Measurements from ENCODE around the gene CD160.
"Not testable (repeated sequence)": the region's sequence is repeated elsewhere in the genome, so short reads cannot be mapped to it uniquely, and the experiment has no call there.

Gene CD160, protein sequence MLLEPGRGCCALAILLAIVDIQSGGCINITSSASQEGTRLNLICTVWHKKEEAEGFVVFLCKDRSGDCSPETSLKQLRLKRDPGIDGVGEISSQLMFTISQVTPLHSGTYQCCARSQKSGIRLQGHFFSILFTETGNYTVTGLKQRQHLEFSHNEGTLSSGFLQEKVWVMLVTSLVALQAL

DNA sequence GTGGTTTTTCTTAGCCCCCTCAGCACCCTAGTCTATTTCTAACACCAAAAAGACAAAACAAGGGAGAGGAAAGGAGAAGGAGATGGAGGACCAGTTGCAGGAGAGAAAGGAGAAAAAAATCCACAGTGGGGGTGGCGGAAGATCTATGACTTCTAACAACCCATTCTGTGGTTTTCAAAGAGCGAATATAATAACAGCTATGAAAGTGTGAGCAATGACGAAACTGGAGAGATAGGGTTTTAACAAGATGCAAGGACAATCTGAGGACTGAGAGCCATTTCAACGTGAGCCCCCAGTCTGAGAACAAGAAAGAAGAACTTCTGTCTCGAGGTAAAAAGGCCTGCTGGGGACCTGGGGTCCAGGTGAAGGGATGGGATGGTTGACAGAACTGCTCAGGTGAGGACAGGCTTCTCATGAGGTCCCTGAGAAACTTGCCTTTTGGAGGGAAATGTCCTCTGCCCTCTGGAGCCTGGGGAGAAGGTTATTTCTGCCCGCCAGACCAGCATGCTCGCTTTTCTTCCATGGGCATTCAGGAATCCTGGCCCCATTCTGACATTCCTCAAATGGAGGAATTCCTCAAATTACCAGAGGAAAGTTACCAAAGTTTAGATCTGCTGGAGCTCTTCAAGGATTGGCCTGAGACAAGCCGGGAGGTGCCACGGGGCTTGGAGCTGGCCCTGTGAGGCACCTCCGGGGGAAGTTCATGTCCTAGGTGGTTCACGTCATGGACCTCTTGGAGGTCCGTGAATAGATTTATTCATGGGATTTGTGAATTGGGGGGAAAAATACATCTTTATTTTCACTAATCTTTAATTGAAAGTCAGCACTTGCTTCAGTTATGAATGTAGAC lies at the start of gene CD160:
Gene CD160 (plus strand): TSS at position 270 of the 850 bp plus-strand sequence. CDS start 8,829 bp downstream, outside the sequence.
- in situ Hi-C loops (cut with MboI; ENCODE audit: low sequenced_read_pairs) = no loop called here

DNA sequence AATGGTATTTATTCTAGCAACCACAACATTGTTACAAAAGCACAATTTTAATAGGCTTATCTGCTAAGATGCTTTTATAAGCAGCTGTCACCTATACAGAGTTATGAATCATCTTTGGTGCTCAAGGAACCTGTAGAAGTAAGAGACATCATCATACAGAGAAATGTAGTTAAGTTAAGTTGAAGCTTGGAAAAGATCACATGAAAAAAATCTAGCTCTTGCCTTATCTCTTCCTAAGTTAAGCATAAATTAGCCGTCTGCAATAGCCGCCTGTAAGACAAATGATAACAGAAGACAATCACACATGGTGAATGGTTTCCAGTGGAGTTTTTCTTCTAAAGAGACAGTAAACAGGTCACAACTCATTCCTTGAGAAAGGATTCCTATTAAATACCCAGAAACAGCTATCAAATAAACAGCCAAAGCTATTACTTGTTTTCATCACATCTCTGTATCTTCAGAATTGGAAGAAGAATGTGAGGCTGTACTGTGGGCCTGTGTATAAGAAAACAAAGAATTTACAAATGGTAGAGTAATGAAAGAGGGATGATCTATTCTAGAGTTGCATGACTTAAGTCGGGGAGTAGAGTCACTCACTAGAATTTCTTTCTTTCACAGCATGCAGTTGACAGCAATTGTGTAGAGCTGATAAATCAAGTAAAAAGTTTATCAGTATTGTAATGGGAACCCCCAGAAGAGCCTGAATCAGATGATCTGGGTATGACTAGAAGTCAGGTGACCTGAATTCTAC lies 48.1 kb upstream of the CD160 start:
- in situ Hi-C loops (cut with MboI; ENCODE audit: low sequenced_read_pairs) = not testable (repeated sequence)

DNA sequence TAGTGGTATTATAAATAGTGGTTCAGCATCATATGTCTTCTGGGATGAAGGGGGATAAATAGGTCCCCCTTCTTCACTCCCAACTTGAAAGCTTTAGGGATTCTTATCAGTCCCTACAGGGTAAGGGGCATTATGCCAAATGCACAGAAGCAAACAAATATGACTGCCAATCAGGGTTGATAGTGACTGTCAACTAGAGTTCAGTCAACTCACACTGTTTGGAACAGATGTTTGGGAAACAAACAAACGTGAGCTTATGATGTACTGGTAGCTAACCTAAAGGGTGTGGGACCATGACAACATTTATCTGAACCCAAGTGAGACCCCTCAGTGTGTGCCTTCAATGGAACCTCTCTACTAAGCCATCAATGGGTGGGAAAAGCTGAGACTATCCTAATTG lies 46.1 kb upstream of the CD160 start:
- in situ Hi-C loops (cut with MboI; ENCODE audit: low sequenced_read_pairs) = not testable (repeated sequence)

DNA sequence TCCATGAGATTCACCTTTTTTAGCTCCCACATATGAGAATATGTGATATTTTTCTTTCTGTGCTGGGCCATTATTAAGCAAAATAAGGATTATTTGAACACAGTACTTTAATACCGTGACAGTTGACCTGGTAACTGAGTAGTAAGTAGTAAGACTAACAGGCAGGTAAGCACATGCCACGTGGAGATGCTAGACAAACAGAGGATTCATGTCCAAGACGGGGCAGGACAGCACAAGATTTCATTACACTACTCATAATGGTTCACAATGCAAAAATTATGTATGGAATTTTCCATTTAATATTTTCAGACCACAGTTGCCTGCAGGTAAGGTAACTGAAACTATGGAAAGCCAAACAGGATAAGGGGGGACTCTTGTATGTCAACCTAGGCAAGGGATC lies 34.4 kb upstream of the CD160 start:
- in situ Hi-C loops (cut with MboI; ENCODE audit: low sequenced_read_pairs) = not testable (repeated sequence)

DNA sequence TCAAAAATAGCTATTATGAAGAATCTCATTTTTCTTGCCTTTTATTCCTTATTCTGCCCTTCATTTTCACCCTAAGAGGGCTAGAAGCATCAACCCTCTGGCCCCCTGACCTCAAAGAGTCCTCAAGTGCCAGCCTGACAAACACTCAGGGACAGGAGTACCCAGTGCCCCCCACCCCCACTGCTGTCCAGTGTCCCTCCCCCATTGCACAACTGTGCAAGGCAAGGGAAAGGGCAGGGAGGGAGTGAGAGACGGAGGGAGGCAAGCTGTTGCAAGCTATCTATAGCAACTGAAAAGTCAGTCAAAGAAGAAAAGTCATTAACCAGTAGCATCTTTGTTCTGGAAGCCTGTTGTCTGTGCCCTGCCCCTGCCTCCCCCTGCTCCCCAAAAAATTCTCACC lies 33.2 kb upstream of the CD160 start:
- in situ Hi-C loops (cut with MboI; ENCODE audit: low sequenced_read_pairs) = not testable (repeated sequence)

DNA sequence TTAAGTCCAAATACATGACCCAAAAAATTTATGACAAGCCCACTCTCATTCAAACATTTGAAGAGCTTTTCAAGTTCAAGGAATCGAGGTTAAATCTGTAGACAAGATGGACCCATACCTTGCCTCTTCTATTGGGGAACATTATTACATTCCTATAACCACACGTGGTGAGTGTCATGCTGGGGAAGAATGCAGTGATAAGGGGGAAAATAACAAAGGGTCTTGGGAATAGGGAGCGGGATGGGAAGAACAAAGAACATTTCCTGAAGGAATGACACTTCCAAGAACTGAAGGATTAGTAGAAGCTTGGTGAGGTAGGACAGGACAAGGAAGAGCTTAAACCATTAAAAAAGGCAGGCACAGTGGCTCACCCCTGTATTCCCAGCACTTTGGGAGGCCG lies 31.0 kb upstream of the CD160 start:
- in situ Hi-C loops (cut with MboI; ENCODE audit: low sequenced_read_pairs) = no loop called here

DNA sequence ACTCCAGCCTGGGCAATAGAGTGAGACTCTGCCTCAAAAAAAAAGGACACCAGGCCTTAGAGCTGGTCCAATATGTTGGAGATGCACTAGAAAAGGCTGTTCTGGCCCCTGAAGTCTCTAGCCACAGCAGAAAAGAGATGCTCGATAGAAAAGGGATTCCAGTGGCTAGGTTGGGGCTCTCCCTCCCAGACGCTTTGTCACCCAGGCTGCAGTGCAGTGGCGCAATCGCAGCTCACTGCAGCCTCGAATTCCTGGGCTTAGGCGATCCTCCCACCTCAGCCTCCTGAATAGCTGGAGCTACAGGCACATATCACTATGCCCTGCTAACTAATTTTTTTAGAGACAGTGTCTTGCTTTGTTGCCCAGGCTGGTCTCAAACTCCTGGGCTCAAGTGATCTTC lies 30.4 kb upstream of the CD160 start:
- in situ Hi-C loops (cut with MboI; ENCODE audit: low sequenced_read_pairs) = no loop called here

DNA sequence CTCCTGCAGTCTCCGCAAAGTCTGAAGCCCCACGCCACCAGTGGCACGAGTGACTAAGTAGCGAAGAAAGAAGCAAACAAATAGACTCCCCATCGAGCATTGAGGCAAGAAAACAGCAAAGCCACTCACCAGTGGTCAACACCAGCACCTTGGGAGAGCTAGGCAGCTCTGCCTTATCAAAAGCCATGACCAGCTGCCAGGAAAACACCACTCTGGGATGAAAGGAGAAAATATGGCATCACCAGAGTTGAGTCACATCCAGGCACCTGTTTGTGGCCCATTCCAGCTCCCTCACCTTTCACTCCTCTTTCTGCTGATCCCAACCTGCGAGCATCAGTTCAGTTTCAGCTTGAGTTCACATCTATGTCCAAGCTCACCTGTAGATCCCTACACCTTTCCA lies 29.4 kb upstream of the CD160 start:
- in situ Hi-C loops (cut with MboI; ENCODE audit: low sequenced_read_pairs) = no loop called here

DNA sequence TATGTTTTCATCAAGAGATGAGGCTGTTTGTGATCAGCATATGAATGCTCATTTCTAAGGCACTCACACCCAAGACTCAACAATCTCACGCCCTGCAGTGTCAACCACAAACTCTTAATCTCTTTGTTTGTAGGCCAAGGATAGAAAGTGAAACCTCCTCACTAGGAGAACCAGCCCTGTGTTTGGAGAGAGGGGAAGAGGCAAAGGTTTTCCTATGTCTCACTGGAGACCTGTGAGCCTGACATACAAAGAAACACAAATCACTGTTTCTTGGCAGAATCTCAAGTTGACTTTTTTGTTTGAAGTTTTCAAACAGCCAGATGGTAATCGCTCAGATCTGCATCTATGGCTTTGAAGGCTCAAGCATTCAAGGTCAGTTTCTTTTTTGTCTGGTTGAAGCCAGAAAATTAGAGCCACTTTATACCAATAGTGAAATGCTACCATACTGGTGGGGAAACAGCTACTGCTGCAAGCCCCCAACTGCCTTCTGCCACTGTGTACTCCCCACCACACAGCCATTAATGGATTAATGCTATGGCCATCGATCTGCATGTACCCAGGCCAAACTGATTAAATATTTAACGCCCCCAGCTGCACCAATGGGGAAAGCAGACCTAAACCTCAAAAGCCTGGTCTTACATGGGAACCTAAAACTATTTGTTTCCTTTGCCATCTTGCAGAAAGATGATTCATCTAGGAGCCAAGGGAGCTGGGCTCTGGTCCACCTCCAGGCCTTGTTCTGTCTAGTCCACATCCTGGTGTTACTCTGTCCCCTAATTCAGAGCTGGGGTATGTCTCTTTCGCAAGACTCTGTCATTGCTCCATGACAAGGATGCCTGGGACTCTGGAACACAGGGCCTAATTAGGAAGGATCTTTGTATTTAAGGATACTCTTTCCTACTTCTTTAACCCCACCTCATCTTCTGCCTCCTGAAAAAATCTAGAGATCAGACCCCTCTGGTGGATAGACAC lies 28.4 kb upstream of the CD160 start:
- in situ Hi-C loops (cut with MboI; ENCODE audit: low sequenced_read_pairs) = no loop called here

DNA sequence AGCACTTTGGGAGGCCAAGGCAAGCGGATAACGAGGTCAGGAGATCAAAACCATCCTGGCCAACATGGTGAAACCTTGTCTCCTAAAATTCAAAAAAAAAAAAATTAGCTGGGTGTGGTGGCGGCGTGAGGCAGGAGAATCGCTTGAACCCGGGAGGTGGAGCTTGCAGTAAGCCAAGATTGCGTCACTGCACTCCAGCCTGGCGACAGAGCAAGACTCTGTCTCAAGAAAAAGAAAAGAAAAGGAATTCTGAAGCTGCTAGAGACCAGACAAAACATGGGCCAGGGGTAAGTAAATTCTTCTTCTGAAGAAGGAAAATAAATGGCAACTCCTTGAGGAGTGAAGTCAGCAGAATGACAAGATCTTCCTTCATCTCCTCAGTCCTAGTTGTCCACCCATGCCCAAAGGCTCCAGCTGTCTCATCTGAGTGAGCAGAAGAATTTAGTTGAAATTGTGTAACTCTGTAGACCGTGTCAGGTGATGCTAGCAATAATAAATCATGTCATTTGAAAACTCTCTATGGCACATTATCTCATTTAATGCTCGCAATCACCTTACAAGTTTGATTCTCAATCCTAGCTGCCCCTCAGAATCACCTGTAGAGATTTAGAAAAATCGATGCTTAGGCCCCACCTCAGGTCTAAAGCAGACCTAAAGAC lies 26.4 kb upstream of the CD160 start:
- in situ Hi-C loops (cut with MboI; ENCODE audit: low sequenced_read_pairs) = no loop called here

DNA sequence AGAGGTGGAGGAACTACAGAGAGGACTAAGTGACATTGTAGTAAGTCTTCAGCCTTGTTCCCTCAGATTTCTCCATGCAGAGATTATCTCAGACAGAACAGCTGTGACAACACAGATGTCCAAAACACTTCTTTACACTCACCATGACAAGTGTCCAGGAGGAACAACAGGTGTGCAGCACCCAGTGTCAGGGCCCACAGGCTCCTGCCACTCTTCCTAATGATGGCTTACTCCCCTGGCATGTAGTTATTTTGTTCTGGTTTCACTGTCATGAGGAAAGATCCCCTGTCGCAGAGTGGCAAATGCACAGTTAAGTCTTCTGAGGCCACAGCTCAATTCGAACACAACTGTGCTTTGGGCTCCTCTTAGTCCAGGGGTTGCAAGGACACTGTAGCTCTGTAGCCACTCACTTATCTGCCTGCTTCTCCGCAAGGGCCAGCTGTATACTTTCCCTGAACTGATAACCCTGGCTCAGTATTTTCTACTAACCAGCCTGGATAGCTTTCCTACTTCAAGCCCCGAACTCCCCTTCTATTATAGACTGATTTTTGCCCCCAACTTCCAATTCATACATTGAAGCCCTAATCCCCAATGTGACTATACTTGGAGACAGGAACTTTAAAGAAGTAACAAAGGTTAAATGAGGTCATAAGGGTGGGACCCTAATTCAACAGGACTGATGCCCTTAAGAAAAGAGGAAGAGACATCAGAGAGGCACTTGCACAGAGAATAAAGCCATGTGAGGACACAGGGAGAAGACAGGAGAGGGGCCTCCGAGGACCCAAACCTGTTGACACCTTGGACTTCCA lies 23.3 kb upstream of the CD160 start:
- in situ Hi-C loops (cut with MboI; ENCODE audit: low sequenced_read_pairs) = no loop called here

DNA sequence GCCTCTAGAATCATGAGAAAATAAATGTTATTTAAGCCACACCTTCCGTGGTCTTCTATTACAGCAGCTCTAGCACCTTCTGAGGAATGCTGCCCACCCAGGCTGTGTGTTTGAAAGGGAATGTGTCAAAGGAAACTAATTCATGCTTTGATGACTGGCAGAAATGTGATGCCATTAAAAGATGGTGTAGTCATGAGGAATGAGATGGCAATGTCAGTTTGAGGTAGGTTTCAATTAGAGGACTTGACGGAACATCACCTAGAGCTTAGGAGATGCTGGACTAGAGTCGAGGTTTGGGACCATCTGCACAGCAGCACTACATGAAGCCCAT lies 22.7 kb upstream of the CD160 start:
- in situ Hi-C loops (cut with MboI; ENCODE audit: low sequenced_read_pairs) = no loop called here

DNA sequence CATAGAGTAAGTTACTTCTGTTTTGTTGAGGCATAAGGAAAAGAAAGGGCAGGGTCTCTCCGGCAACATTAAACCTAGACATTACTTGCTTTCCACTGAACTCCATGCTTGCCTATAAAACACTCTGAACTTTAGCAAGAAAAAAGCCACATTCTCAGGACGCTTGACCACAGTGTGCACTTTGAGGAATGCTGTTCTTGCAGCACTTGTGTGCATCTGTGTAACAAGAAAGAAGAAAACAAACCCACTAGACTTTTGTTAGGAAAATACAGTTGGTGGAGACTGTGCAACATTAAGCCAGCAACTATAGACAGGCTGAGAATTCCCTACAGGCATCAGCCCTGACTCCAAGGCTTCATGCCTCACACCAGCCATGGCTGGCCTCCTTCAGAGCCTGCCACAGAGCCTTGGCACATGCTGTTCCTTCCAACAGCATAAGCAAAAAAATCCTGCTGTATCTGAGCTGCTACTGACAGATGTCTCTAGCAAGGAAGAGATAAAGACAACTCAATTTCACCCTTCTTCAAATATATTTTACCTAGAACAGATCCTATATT lies 17.9 kb upstream of the CD160 start:
- in situ Hi-C loops (cut with MboI; ENCODE audit: low sequenced_read_pairs) = no loop called here

DNA sequence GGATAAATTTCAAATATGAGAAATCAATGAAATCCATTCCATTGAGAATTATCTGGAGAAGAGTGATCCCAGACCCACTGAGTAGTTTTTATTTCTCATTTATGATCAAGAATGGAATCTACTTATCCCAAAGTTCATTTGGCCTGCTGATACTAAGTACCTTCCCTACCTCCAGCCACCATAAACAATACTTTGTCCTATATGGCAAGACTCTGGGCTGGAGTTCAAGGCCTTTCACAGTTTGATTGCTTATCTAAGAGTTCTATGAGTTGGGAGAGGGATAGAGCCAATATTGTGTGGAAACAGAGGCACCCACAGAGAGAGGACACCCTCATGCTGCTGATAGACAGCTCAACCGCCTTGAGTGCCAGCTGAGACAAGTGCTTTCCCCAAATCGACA lies 17.2 kb upstream of the CD160 start:
- in situ Hi-C loops (cut with MboI; ENCODE audit: low sequenced_read_pairs) = no loop called here

DNA sequence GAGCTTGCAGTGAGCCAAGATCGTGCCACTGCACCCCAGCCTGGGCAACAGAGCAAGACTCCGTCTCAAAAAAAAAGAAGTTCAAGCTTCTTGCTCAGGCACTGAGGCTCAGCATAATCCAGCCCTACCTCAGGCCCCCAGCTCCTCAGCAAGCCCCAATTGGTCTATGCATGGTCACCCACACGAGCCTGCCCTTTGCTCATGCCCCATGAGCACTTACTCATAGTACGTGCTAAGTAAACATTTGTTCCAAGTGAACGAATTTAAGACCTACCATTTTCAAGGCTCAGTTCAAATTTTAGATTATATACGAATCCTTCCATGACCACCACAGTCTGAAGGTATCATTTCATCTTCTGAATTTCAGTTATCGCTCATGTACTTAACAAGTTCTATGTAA lies 16.5 kb upstream of the CD160 start:
- in situ Hi-C loops (cut with MboI; ENCODE audit: low sequenced_read_pairs) = no loop called here

DNA sequence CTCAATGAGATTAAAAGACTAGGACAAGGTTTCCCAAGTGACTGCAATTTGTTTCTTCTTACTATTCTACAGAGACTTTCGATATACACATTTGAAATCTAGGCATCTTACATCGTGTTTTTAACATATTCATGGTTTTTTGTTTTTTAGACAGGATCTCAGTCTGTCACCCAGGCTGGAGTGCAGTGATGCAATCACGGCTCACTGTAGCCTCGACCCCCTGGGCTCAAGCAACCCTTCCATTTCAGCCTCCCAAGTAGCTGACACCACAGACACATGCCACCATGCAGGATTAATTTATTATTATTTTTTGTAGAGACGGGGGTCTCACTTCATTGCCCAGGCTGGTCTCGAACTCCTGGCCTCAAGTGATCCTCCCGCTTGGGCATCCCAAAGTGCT lies 13.7 kb upstream of the CD160 start:
- in situ Hi-C loops (cut with MboI; ENCODE audit: low sequenced_read_pairs) = no loop called here

DNA sequence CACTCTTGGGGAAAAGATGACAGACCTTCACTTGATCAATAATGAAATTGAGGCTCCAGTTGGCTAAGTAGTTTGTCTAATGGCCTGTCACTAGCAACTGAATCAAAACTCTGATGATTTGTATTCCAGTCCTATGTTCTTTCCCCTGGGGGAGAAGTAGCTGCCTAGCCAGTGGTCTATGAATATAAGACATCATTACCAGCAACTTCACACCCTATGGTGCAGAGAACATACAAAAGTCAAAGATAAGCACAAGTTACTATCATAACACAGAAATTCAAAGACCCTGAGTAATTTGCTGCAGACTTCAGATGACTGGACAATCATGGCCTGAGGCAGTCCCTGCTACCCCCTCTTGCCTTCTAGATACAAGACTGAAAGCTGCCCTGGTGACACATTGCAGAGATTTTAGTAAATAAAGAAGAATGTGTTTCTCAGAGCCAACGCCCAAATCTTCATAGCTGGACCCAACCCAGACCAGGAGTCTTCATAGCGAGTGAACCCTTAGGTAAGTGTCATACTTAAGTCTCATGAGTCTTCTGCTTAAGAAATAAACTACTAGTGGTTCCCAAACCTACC lies 13.1 kb upstream of the CD160 start:
- in situ Hi-C loops (cut with MboI; ENCODE audit: low sequenced_read_pairs) = no loop called here

DNA sequence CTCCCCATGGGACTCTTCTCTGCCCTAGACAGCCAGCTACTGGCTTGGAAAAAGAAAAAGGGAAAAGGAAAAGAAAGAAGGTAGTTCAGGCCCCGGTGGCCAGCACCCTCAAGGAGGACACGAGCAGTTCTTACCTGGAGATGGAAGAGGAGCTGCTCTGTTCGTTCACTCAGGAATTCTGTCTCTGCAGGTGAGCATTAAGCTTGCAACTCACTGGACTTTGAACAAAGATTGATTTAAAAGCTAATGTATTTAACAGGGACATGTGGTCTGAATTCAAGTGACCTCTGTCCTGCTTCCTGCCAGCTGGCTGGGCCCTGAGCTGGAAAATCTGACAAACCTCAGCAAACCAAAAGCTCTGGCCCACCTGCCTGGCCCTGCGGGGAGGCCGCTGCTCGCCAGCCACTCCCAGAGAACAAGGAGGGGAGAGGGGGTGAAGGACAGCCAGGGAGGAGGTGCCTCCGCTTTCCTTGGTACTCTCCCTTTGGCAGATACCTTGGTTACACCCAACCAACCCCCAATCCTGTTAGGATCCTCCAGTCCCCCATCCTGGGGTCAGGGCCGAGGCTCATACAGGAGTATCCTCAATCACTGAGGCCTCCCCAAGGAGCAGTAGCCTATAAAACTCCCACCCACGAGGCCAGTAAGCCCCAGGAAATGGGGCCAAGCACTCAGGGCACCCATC lies 12.0 kb upstream of the CD160 start, which contains the start of gene PDZK1:
Gene PDZK1 (minus strand): TSS at position 186 of the 685 bp plus-strand sequence. CDS start 19,347 bp downstream, outside the sequence.
- in situ Hi-C loops (cut with MboI; ENCODE audit: low sequenced_read_pairs) = no loop called here

Data from HL-60/S4 treated with retinoic acid at 250 ng/mL for 4 days and 3 days (cell line).